ENCODE results near the gene TENM4. TPM values are rescaled to one million over a fixed set of nuclear protein-coding genes. Genes with fewer than 3 reads are reported as not detected.

TENM4 gene
- total and polyA plus RNA-seq, 11 donors = 0.08 to 6.4 (median 1.0) TPM

- no peak for ATAC-seq
Measured at GRCh38 chr11:78722786-78723185, 718.0 kb downstream of the TENM4 start.

GRCh38 chr11:78720281-78720989, 720.4 kb downstream of the TENM4 start:
- ATAC-seq (peak; percentile 45 to 75 (median 56)), DNase-seq (no peak)
- Histone ChIP-seq H3K27me3 (no peaks in the 10 kb centered on the region), H3K4me1 (peaks cover 0 to 9% (median 0%) of the 10 kb centered on the region in 12 donors), H3K27ac (no peak overlapping the region), H3K9me3 (no peaks in the 10 kb centered on the region), H3K36me3 (no peaks in the 10 kb centered on the region), H3K4me3 (no peak overlapping the region)
- intact Hi-C loops (cut with DNase I) = no loop called here
- no peak for TF ChIP-seq CTCF (IDR thresholded peaks at IDR 0.05)
- no peak for TF ChIP-seq POLR2A (IDR thresholded peaks at IDR 0.05)

More at GRCh38 chr11:78722786-78723185, 718.0 kb downstream of the TENM4 start:
- DNase-seq = no peak
- Histone ChIP-seq H3K4me3 (no peak overlapping the region), H3K36me3 (no peaks in the 10 kb centered on the region), H3K4me1 (peaks cover 0 to 9% (median 0%) of the 10 kb centered on the region in 12 donors), H3K27me3 (no peaks in the 10 kb centered on the region), H3K9me3 (no peaks in the 10 kb centered on the region), H3K27ac (no peak overlapping the region)
- intact Hi-C loops (cut with DNase I) = no loop called here
- WGBS, 4 donors = 86 to 99% (median 95%) methylated on average over 5 of the region's 5 CpGs
- no peak for TF ChIP-seq CTCF (IDR thresholded peaks at IDR 0.05)
- no peak for TF ChIP-seq POLR2A (IDR thresholded peaks at IDR 0.05)

GRCh38 chr11:78717041-78717440, 723.8 kb downstream of the TENM4 start:
- TF ChIP-seq CTCF (IDR thresholded peaks at IDR 0.05) (no peak), POLR2A (IDR thresholded peaks at IDR 0.05) (no peak)
- Histone ChIP-seq H3K36me3 (no peaks in the 10 kb centered on the region), H3K4me3 (no peak overlapping the region), H3K9me3 (no peaks in the 10 kb centered on the region), H3K4me1 (peaks cover 0 to 9% (median 0%) of the 10 kb centered on the region in 12 donors), H3K27me3 (no peaks in the 10 kb centered on the region), H3K27ac (no peak overlapping the region)
- ATAC-seq = no peak
- intact Hi-C loops (cut with DNase I) = loop anchor here in 2 of 10 donors (5.0 to 10.0 kb wide), 2 partner anchors 70 to 72 kb away; no protein-coding TSS in a partner anchor
- no peak for DNase-seq

- H3K27ac ChIP-seq = no peak overlapping the region
- 62 to 73% (median 66%) methylated on average over 7 to 8 of the region's 8 CpGs for WGBS, 4 donors
- no peaks in the 10 kb centered on the region for H3K9me3 ChIP-seq
- no peak overlapping the region for H3K4me3 ChIP-seq
- H3K4me1 ChIP-seq = peaks cover 0 to 6% (median 0%) of the 10 kb centered on the region in 12 donors
- no peaks in the 10 kb centered on the region for H3K27me3 ChIP-seq
- no peaks in the 10 kb centered on the region for H3K36me3 ChIP-seq
- TF ChIP-seq CTCF (IDR thresholded peaks at IDR 0.05) (peak in 11 of 12 donors; percentile 12 to 60 (median 42)), POLR2A (IDR thresholded peaks at IDR 0.05) (no peak)
- ATAC-seq = peak in 1 of 4 donors; percentile 38
- no peak for DNase-seq
- intact Hi-C loops (cut with DNase I) = loop anchor here in 2 of 10 donors (5.0 to 10.0 kb wide), 2 partner anchors 68 to 71 kb away; no protein-coding TSS in a partner anchor
Measured at GRCh38 chr11:78715639-78716311, 725.1 kb downstream of the TENM4 start.

Data from heart left ventricle (tissue), 16 donors.